ENCODE measurements around the gene EGFL8.

DNA sequence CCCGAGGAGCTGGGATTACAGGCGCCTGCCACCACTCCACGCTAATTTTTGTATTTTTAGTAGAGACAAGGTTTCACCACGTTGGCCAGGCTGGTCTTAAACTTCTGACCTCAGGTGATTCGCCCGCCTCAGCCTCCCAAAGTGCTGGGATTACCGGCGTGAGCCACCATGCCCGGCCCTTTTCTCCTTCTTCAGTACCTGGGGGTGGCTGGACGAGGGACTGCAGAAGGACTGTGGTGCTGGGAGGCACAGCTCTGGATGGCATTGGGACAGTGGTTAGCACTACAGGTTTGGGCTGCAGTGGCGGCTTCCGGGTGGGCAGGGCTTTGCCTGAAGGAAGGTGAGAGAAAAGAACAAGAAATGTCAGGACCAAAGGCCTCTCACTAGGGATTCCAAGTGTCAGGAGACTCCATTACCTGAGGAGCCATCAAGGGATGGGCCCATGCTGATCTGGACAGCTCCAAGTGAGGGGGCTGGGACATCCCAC, 43.8 kb upstream of the EGFL8 start:
- TF ChIP-seq, protein P1, sequence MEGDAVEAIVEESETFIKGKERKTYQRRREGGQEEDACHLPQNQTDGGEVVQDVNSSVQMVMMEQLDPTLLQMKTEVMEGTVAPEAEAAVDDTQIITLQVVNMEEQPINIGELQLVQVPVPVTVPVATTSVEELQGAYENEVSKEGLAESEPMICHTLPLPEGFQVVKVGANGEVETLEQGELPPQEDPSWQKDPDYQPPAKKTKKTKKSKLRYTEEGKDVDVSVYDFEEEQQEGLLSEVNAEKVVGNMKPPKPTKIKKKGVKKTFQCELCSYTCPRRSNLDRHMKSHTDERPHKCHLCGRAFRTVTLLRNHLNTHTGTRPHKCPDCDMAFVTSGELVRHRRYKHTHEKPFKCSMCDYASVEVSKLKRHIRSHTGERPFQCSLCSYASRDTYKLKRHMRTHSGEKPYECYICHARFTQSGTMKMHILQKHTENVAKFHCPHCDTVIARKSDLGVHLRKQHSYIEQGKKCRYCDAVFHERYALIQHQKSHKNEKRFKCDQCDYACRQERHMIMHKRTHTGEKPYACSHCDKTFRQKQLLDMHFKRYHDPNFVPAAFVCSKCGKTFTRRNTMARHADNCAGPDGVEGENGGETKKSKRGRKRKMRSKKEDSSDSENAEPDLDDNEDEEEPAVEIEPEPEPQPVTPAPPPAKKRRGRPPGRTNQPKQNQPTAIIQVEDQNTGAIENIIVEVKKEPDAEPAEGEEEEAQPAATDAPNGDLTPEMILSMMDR (IDR thresholded peaks at IDR 0.05): no peak
- TF ChIP-seq, protein P2, sequence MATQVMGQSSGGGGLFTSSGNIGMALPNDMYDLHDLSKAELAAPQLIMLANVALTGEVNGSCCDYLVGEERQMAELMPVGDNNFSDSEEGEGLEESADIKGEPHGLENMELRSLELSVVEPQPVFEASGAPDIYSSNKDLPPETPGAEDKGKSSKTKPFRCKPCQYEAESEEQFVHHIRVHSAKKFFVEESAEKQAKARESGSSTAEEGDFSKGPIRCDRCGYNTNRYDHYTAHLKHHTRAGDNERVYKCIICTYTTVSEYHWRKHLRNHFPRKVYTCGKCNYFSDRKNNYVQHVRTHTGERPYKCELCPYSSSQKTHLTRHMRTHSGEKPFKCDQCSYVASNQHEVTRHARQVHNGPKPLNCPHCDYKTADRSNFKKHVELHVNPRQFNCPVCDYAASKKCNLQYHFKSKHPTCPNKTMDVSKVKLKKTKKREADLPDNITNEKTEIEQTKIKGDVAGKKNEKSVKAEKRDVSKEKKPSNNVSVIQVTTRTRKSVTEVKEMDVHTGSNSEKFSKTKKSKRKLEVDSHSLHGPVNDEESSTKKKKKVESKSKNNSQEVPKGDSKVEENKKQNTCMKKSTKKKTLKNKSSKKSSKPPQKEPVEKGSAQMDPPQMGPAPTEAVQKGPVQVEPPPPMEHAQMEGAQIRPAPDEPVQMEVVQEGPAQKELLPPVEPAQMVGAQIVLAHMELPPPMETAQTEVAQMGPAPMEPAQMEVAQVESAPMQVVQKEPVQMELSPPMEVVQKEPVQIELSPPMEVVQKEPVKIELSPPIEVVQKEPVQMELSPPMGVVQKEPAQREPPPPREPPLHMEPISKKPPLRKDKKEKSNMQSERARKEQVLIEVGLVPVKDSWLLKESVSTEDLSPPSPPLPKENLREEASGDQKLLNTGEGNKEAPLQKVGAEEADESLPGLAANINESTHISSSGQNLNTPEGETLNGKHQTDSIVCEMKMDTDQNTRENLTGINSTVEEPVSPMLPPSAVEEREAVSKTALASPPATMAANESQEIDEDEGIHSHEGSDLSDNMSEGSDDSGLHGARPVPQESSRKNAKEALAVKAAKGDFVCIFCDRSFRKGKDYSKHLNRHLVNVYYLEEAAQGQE (IDR thresholded peaks at IDR 0.05; ENCODE audit: insufficient read depth in 1 of 2, low read depth in 2 of 2, low read length in 1 of 2): no peak
- TF ChIP-seq POLR2AphosphoS5 (IDR thresholded peaks at IDR 0.05; ENCODE audit: low read depth, low read length): no peak
- no peak for TF ChIP-seq SIN3A (IDR thresholded peaks at IDR 0.05; ENCODE audit: borderline replicate concordance, insufficient read depth, low read depth, low read length)
